HPDE6-E6E7 (cell line): ENCODE data around the gene LENG9.
"Not testable (repeated sequence)": the region's sequence is repeated elsewhere in the genome, so short reads cannot be mapped to it uniquely, and the experiment has no call there.

Experiments used
- DNase-seq: peaks from one replicate; pipeline ENCODE4 v3.0.0; 2011; ENCODE audit warnings: missing footprints; ENCODE audit errors: extremely low spot score

LENG9 gene

GRCh38 chr19:54478677-54479266, 15.2 kb upstream of the LENG9 start:
- DNase-seq = no peak

GRCh38 chr19:54477650-54478049, 14.1 kb upstream of the LENG9 start:
- DNase-seq = no peak

GRCh38 chr19:54475706-54476105, 12.1 kb upstream of the LENG9 start:
- DNase-seq = no peak

- no peak for DNase-seq
These were observed 10.4 kb upstream of the LENG9 start for GRCh38 chr19:54473892-54474372.

GRCh38 chr19:54473071-54473891, 9.7 kb upstream of the LENG9 start, which contains the start of gene CDC42EP5:
Gene CDC42EP5, minus strand, starts transcription at chr19:54473296. Its CDS starts 7,749 bp downstream, at chr19:54465547.
- DNase-seq = peak; percentile 35

GRCh38 chr19:54470991-54471782, 7.6 kb upstream of the LENG9 start:
- no peak for DNase-seq

GRCh38 chr19:54470276-54470887, 6.8 kb upstream of the LENG9 start:
- DNase-seq = no peak

- no peak for DNase-seq
These were observed 5.9 kb upstream of the LENG9 start for GRCh38 chr19:54469496-54469934.

- DNase-seq = not testable (repeated sequence)
These were observed 2.5 kb upstream of the LENG9 start for GRCh38 chr19:54466110-54466480.

- no peak for DNase-seq
These were observed 2.0 kb upstream of the LENG9 start for GRCh38 chr19:54465426-54466109.

- no peak for DNase-seq
These were observed 1.2 kb upstream of the LENG9 start for GRCh38 chr19:54464630-54465425.

- peak; percentile 73 for DNase-seq
These were observed 559 bp upstream of the LENG9 start for GRCh38 chr19:54464044-54464629.

- DNase-seq = no peak
These were observed 685 bp downstream of the LENG9 start for GRCh38 chr19:54462655-54463530.

GRCh38 chr19:54462047-54462654, 1.4 kb downstream of the LENG9 start:
- no peak for DNase-seq

- DNase-seq = no peak
These were observed 2.0 kb downstream of the LENG9 start for GRCh38 chr19:54461613-54462012.

- no peak for DNase-seq
These were observed 2.4 kb downstream of the LENG9 start for GRCh38 chr19:54461210-54461609.

GRCh38 chr19:54460230-54461005, 3.2 kb downstream of the LENG9 start:
- DNase-seq = no peak
